Measurements from ENCODE around the gene AFAP1L1.

AFAP1L1 gene

GRCh38 chr5:149280124-149280523, 8.5 kb downstream of the AFAP1L1 start:
- TF ChIP-seq CTCF (IDR thresholded peaks at IDR 0.05; ENCODE audit: low read depth, low read length): no peak
- H3K4me3 ChIP-seq (ENCODE audit: low read depth, low read length): no peak overlapping the region

- TF ChIP-seq CTCF (IDR thresholded peaks at IDR 0.05; ENCODE audit: low read depth, low read length): no peak
- H3K4me3 ChIP-seq (ENCODE audit: low read depth, low read length): no peak overlapping the region
These were observed 9.1 kb downstream of the AFAP1L1 start for GRCh38 chr5:149280802-149281201.

GRCh38 chr5:149282027-149282965, 10.6 kb downstream of the AFAP1L1 start:
- no peak for TF ChIP-seq CTCF (IDR thresholded peaks at IDR 0.05; ENCODE audit: low read depth, low read length)

GRCh38 chr5:149282966-149283332, 11.3 kb downstream of the AFAP1L1 start:
- no peak for TF ChIP-seq CTCF (IDR thresholded peaks at IDR 0.05; ENCODE audit: low read depth, low read length)
- H3K4me3 ChIP-seq (ENCODE audit: low read depth, low read length): no peak overlapping the region

More at GRCh38 chr5:149282027-149282965, 10.6 kb downstream of the AFAP1L1 start:
- H3K4me3 ChIP-seq (ENCODE audit: low read depth, low read length): no peak overlapping the region

- TF ChIP-seq CTCF (IDR thresholded peaks at IDR 0.05; ENCODE audit: low read depth, low read length): no peak
- no peak overlapping the region for H3K4me3 ChIP-seq (ENCODE audit: low read depth, low read length)
These were observed 12.2 kb downstream of the AFAP1L1 start for GRCh38 chr5:149283626-149284480.

GRCh38 chr5:149284501-149284900, 12.8 kb downstream of the AFAP1L1 start:
- no peak for TF ChIP-seq CTCF (IDR thresholded peaks at IDR 0.05; ENCODE audit: low read depth, low read length)
- H3K4me3 ChIP-seq (ENCODE audit: low read depth, low read length): no peak overlapping the region
